ENCODE results near the gene REM2. TPM values are rescaled to one million over a fixed set of nuclear protein-coding genes. Genes with fewer than 3 reads are reported as not detected.

REM2 gene
- total RNA-seq, 1 experiment from 2014 or later = 1.2 TPM

GRCh38 chr14:22932146-22932545 is 49.1 kb downstream of the REM2 start:
- no peaks in the 10 kb centered on the region for H3K27me3 ChIP-seq (ENCODE audit: insufficient read depth, low read length)
- H3K27ac Mint-ChIP-seq = no peak overlapping the region
- H3K9me3 Mint-ChIP-seq = no peaks in the 10 kb centered on the region
- H3K9ac ChIP-seq (ENCODE audit: extremely low read depth, insufficient read length, low read length) = no peak overlapping the region
- H3K36me3 Mint-ChIP-seq (ENCODE audit: insufficient read depth in 1 of 3, low read depth in 3 of 3) = peaks cover 3 to 6% (median 3%) of the 10 kb centered on the region in 3 experiments; a peak in 6 of 7 replicates
- H2BK12ac ChIP-seq (ENCODE audit: insufficient read length, low read depth, low read length) = no peak overlapping the region
- H4K91ac ChIP-seq (ENCODE audit: insufficient read length, low read depth, low read length) = no peak overlapping the region
- H3K18ac ChIP-seq (ENCODE audit: insufficient read length, low read depth, low read length) = no peak overlapping the region
- DNase-seq = no peak
- no peak overlapping the region for H2BK15ac ChIP-seq (ENCODE audit: low read depth, low read length)
- no peaks in the 10 kb centered on the region for H3K27me3 Mint-ChIP-seq (ENCODE audit: low read depth)
- H3K4ac ChIP-seq (ENCODE audit: low read depth, low read length) = no peak overlapping the region
- no peak overlapping the region for H2AK5ac ChIP-seq (ENCODE audit: insufficient read length, low read length)
- H2BK5ac ChIP-seq (ENCODE audit: insufficient read length, low read length) = no peak overlapping the region
- no peak overlapping the region for H3T11ph ChIP-seq (ENCODE audit: low read length)
- H4K8ac ChIP-seq (replicated peaks; ENCODE audit: insufficient read length, low read depth, low read length) = no peak overlapping the region
- peaks cover 12% of the 10 kb centered on the region for H3K23me2 ChIP-seq (ENCODE audit: insufficient read length, low read depth, low read length, poor library complexity, severe bottlenecking)
- TF ChIP-seq CTCF (conservative IDR thresholded peaks at IDR 0.05) = no peak
- H3K4me3 Mint-ChIP-seq = no peak overlapping the region
- no peaks in the 10 kb centered on the region for H3K9me3 ChIP-seq (ENCODE audit: control insufficient read depth, low read depth, low read length)
- H3K4me1 Mint-ChIP-seq = peaks cover 6 to 11% of the 10 kb centered on the region in 2 experiments
- peaks cover 5% of the 10 kb centered on the region for H3K79me2 ChIP-seq (ENCODE audit: insufficient read depth, low read length)
- H3K4me2 ChIP-seq (ENCODE audit: insufficient read depth, insufficient read length, low read length) = no peak overlapping the region
- H3K27ac ChIP-seq (ENCODE audit: insufficient read length, low read depth, low read length) = no peak overlapping the region
- WGBS (ENCODE audit: extremely low coverage, insufficient read length, low lambda C conversion rate) = no CpG with 5 or more reads among the region's 3 CpGs
- H3K56ac ChIP-seq (ENCODE audit: insufficient read length, low read depth, low read length) = no peak overlapping the region
- H3K23ac ChIP-seq (ENCODE audit: insufficient read length, low read depth, low read length) = no peak overlapping the region
- H3K14ac ChIP-seq (ENCODE audit: insufficient read depth, low read length) = no peak overlapping the region
- H4K20me1 ChIP-seq (ENCODE audit: control insufficient read depth, insufficient read depth, insufficient read length) = no peaks in the 10 kb centered on the region
- no peak overlapping the region for H2AFZ ChIP-seq (ENCODE audit: low read length)
- H3K79me1 ChIP-seq (ENCODE audit: insufficient read depth, low read depth, low read length, poor library complexity, severe bottlenecking) = no peaks in the 10 kb centered on the region
- H3K4me1 ChIP-seq (ENCODE audit: insufficient read depth, low read length) = peaks cover 3% of the 10 kb centered on the region
- no peak overlapping the region for H2BK20ac ChIP-seq (ENCODE audit: low read depth, low read length, poor library complexity, severe bottlenecking)
- H2BK120ac ChIP-seq (ENCODE audit: low read depth, low read length, poor library complexity, severe bottlenecking) = no peak overlapping the region
- no peak overlapping the region for H4K5ac ChIP-seq (ENCODE audit: insufficient read length, low read depth, low read length)
